ENCODE results near the gene EHF.
"Not testable (repeated sequence)": the region's sequence is repeated elsewhere in the genome, so short reads cannot be mapped to it uniquely, and the experiment has no call there.

EHF gene

DNA sequence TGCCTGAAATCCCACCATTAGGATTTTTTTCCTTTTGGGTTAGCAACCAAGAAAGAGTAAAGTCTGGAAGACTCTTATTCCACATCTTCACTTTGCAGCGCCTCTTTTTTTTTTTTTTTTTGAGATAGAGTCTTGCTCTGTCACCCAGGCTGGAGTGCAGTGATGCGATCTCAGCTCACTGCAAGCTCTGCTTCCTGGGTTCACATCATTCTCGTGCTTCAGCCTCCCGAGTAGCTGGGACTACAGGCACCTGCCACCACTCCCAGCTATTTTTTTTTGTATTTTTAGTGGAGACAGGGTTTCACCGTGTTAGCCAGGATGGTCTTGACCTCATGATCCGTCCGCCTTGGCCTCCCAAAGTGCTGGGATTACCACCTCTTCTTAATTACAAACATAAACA is 31.7 kb upstream of the EHF start:
- not testable (repeated sequence) for H3K36me3 ChIP-seq (ENCODE audit: control insufficient read depth, insufficient read depth, low read length); H3K4me3 ChIP-seq (ENCODE audit: low read length); H3K27me3 ChIP-seq (ENCODE audit: control insufficient read depth, insufficient read depth, low read length); H3K4me1 ChIP-seq (ENCODE audit: control insufficient read depth, insufficient read depth, low read length); H3K9ac ChIP-seq (ENCODE audit: low read length); H3K27ac ChIP-seq (ENCODE audit: low read depth, low read length)

DNA sequence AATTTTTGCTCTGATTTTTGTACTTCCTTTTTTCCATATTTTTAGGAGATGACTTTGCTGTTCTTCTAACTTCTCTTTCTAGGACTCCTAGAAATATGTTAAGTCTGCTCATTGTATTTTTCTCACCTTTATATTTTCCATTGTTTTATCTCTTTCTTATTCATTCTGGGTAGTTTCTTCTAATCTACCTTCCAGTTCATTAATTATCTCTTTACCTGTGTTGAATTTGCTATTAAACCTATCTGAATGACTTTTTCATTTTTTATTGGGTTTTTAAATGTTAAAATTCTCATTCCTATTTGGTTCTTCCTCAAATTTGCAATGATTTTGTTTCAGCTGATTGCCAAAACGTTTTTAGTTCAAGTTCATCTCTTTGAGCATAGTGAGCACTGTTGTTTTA is 27.8 kb upstream of the EHF start:
- no peak overlapping the region for H3K27ac ChIP-seq (ENCODE audit: low read depth, low read length)
- no peak overlapping the region for H3K9ac ChIP-seq (ENCODE audit: low read length)
- no peaks in the 10 kb centered on the region for H3K4me1 ChIP-seq (ENCODE audit: control insufficient read depth, insufficient read depth, low read length)
- H3K36me3 ChIP-seq (ENCODE audit: control insufficient read depth, insufficient read depth, low read length), result no peaks in the 10 kb centered on the region
- no peak overlapping the region for H3K4me3 ChIP-seq (ENCODE audit: low read length)
- no peaks in the 10 kb centered on the region for H3K27me3 ChIP-seq (ENCODE audit: control insufficient read depth, insufficient read depth, low read length)

DNA sequence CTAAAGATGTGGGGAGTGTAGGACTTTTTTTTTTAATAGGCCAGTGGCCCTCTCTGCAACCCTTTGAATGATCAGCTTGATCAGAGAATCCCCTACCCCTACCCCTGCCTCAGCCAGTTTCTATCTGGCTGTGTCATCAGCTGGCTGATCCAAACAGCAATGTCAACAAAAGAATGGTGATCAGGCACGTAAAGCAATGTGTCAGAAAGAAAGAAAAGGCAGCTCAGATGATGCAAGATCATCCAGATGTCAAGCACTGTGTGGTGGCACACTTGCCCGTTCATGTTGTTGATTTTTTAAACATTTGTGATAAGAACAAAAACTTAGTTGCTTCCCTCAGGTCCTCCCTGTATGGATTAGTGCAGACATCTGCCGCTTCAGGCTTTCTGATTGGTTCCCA is 26.3 kb upstream of the EHF start:
- Histone ChIP-seq H3K27ac (ENCODE audit: low read depth, low read length) (no peak overlapping the region), H3K9ac (ENCODE audit: low read length) (no peak overlapping the region), H3K4me3 (ENCODE audit: low read length) (no peak overlapping the region), H3K27me3 (ENCODE audit: control insufficient read depth, insufficient read depth, low read length) (no peaks in the 10 kb centered on the region), H3K36me3 (ENCODE audit: control insufficient read depth, insufficient read depth, low read length) (no peaks in the 10 kb centered on the region), H3K4me1 (ENCODE audit: control insufficient read depth, insufficient read depth, low read length) (no peaks in the 10 kb centered on the region)

DNA sequence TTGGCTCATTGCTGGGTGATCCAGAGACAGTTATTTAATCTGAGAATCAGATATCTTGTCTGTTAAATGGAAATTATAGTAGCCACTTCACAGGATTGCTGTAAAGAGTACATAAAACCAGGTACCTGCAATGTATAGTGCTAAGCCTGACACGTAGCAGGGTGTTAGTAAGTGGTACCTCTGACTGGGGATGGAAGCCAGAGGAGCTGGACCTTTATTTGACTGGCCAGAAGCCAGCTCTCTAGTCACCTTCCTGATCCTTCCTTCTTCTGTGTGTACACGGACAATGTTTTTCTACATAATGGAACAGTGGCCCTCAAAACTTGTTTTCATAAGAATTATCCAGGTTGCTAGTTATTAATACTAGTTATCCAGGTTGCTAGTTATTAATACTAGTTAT is 25.5 kb upstream of the EHF start:
- no peaks in the 10 kb centered on the region for H3K4me1 ChIP-seq (ENCODE audit: control insufficient read depth, insufficient read depth, low read length)
- no peak overlapping the region for H3K9ac ChIP-seq (ENCODE audit: low read length)
- H3K4me3 ChIP-seq (ENCODE audit: low read length), result no peak overlapping the region
- H3K27ac ChIP-seq (ENCODE audit: low read depth, low read length), result no peak overlapping the region
- H3K27me3 ChIP-seq (ENCODE audit: control insufficient read depth, insufficient read depth, low read length), result no peaks in the 10 kb centered on the region
- H3K36me3 ChIP-seq (ENCODE audit: control insufficient read depth, insufficient read depth, low read length), result no peaks in the 10 kb centered on the region

DNA sequence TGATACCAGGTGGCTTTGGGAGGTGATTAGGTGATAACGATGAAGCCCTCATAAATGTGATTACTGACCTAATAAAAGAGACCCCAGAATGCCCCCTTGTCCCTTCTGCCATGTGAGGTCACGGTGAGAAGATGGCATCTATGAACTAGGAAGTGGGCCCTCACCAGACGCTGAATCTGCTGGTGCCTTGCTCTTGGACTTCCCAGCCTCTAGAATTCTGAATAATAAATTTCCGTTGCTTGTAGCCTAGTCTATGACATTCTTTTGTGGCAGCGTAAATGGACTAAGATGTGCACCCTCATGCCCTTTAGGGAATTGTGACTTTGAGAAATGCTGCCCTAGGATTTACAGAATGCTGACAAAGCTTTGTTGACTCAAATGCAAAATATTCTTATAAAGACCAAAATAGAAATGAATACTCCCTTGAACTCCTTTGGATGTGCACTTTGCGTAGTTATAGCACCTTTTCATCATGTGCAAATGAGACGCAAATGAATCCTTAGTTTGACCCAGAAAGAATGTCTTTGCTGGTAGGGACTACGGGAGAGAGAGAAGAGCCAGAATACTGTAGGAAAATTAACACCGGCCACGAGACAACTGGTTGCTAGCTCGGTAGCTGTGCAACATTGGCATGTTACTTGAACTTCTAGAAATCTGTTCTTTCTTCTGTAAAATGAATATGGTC is 24.8 kb upstream of the EHF start:
- no peak overlapping the region for H3K27ac ChIP-seq (ENCODE audit: low read depth, low read length)
- no peaks in the 10 kb centered on the region for H3K27me3 ChIP-seq (ENCODE audit: control insufficient read depth, insufficient read depth, low read length)
- no peaks in the 10 kb centered on the region for H3K36me3 ChIP-seq (ENCODE audit: control insufficient read depth, insufficient read depth, low read length)
- no peak overlapping the region for H3K9ac ChIP-seq (ENCODE audit: low read length)
- no peaks in the 10 kb centered on the region for H3K4me1 ChIP-seq (ENCODE audit: control insufficient read depth, insufficient read depth, low read length)
- no peak overlapping the region for H3K4me3 ChIP-seq (ENCODE audit: low read length)

DNA sequence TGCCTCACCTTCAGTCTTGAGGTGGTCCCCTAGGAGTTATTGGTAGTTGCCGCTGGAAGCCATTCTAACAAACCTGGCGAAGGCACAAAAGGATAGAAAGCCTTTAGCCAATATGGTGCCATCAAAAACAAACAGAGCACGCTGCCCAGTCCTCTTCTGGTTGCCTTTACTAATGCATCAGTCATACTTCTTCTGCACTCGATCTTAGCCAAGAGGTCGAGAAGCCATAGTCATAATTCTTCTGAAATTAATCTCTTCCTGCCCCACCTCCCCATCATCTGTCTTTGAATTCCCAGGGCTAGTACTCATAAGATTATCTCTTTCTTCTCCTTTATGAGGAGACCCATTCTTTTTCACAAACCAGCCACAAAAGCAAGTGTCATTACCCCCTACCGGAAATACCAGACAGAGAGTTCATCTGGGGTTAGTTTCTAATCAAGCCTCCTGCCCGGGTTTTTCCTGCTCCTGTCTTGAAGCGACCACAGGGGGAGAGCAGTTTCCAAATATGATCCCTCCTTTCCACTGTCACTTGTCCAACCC is 21.4 kb upstream of the EHF start:
- no peak overlapping the region for H3K4me3 ChIP-seq (ENCODE audit: low read length)
- H3K27ac ChIP-seq (ENCODE audit: low read depth, low read length), result no peak overlapping the region
- H3K36me3 ChIP-seq (ENCODE audit: control insufficient read depth, insufficient read depth, low read length), result no peaks in the 10 kb centered on the region
- H3K4me1 ChIP-seq (ENCODE audit: control insufficient read depth, insufficient read depth, low read length), result no peaks in the 10 kb centered on the region
- H3K27me3 ChIP-seq (ENCODE audit: control insufficient read depth, insufficient read depth, low read length), result no peaks in the 10 kb centered on the region
- H3K9ac ChIP-seq (ENCODE audit: low read length), result no peak overlapping the region

DNA sequence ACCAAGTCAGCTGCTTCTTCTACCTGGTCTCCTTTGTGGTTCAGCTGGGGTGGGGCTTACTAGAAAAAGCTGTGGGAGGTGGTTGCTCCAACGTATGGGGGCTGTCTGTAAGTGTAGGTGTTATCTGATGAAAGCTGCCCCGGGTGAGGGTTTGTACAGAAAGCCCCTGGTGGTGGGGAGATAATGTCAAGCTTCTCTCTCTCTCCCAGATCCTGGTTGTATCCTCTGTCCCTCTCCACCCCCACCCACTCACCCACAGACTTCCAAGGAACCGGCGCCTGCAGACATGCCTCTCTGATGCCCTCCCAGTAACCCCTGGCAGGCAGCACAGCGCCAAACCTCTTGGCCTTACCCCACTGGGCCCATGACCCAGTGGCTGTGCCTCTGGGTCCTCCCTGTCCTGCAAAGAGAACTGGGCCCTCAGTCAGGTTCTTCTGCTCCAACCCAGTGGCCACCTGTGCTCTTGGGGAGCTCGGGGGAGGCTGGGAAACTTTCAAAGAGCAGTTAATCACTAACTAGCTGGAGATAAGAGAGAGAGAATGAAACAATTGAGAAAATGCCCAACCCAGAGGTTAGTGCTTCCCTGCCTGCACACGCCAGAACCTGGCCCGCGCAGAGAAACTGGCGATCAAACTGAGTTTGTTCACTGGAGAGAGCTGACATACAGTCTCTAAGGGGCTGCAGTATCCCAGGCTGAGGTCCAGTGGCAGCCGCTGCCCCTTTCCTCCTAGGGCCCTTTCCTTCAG is 20.4 kb upstream of the EHF start:
- Histone ChIP-seq H3K4me1 (ENCODE audit: control insufficient read depth, insufficient read depth, low read length) (no peaks in the 10 kb centered on the region), H3K4me3 (ENCODE audit: low read length) (no peak overlapping the region), H3K9ac (ENCODE audit: low read length) (no peak overlapping the region)

DNA sequence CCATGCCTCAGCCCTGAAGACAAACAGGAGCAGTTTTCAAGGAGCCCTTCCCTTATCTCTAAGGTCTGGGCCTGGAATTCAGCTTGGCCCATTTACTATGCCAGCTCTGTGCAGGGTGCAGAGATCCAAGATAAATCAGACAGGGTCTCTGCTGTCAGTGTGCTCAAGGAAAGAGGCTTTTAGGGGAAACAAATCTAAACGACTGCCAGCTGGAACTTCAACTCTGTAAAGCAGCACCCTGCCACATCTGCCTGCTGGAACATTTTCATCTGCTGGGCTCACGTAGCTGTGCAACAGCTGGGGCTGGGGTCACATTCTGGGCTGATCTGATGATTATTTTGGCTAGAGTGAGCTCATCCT is 19.8 kb upstream of the EHF start:
- H3K36me3 ChIP-seq (ENCODE audit: control insufficient read depth, insufficient read depth, low read length), result no peaks in the 10 kb centered on the region
- no peaks in the 10 kb centered on the region for H3K27me3 ChIP-seq (ENCODE audit: control insufficient read depth, insufficient read depth, low read length)
- no peak overlapping the region for H3K27ac ChIP-seq (ENCODE audit: low read depth, low read length)
- no peaks in the 10 kb centered on the region for H3K4me1 ChIP-seq (ENCODE audit: control insufficient read depth, insufficient read depth, low read length)
- H3K9ac ChIP-seq (ENCODE audit: low read length), result no peak overlapping the region
- no peak overlapping the region for H3K4me3 ChIP-seq (ENCODE audit: low read length)

More for the DNA sequence above, 20.4 kb upstream of the EHF start:
- no peaks in the 10 kb centered on the region for H3K27me3 ChIP-seq (ENCODE audit: control insufficient read depth, insufficient read depth, low read length)
- H3K27ac ChIP-seq (ENCODE audit: low read depth, low read length), result no peak overlapping the region
- no peaks in the 10 kb centered on the region for H3K36me3 ChIP-seq (ENCODE audit: control insufficient read depth, insufficient read depth, low read length)

DNA sequence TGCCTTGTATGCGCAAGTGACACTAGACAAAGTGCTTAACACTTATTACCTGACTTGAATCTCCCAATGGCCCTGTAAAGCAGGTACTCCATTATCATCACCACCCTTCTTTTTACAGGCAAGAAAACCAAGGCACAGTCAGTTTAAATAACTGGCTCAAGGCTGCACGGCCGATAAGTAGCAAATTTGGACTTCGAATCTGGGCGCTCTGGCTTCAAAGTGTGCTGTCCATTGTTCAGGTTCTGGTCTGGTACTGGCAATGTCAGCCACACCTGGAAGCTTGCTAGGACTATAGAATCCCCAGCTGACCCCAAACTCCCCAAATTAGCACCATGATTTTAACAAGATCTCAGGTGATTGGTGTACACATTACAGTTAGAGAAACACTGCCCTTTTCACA is 19.3 kb upstream of the EHF start:
- Histone ChIP-seq H3K27me3 (ENCODE audit: control insufficient read depth, insufficient read depth, low read length) (no peaks in the 10 kb centered on the region), H3K27ac (ENCODE audit: low read depth, low read length) (no peak overlapping the region), H3K4me3 (ENCODE audit: low read length) (no peak overlapping the region), H3K9ac (ENCODE audit: low read length) (no peak overlapping the region), H3K36me3 (ENCODE audit: control insufficient read depth, insufficient read depth, low read length) (no peaks in the 10 kb centered on the region), H3K4me1 (ENCODE audit: control insufficient read depth, insufficient read depth, low read length) (no peaks in the 10 kb centered on the region)

DNA sequence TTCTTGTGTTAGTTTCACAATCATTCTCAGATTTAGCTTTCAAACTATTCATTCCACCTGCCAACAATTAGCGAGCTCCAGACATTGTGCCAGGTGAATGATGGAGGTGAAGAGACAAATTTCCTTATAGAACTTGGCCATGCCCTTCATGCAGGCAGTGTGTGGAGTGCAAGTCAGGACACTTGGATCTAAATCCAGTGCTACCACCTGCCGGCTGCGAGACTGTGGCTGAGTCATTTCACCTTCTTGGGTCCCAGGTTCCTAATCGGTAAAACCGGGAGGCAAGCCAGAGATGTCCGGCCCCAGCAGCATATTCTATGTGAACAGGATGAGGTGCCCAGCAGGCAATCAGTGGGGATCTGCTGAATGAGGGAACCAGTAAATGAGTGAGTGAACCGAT is 18.6 kb upstream of the EHF start:
- Histone ChIP-seq H3K36me3 (ENCODE audit: control insufficient read depth, insufficient read depth, low read length) (no peaks in the 10 kb centered on the region), H3K9ac (ENCODE audit: low read length) (no peak overlapping the region), H3K27ac (ENCODE audit: low read depth, low read length) (no peak overlapping the region), H3K27me3 (ENCODE audit: control insufficient read depth, insufficient read depth, low read length) (no peaks in the 10 kb centered on the region), H3K4me3 (ENCODE audit: low read length) (no peak overlapping the region), H3K4me1 (ENCODE audit: control insufficient read depth, insufficient read depth, low read length) (no peaks in the 10 kb centered on the region)

DNA sequence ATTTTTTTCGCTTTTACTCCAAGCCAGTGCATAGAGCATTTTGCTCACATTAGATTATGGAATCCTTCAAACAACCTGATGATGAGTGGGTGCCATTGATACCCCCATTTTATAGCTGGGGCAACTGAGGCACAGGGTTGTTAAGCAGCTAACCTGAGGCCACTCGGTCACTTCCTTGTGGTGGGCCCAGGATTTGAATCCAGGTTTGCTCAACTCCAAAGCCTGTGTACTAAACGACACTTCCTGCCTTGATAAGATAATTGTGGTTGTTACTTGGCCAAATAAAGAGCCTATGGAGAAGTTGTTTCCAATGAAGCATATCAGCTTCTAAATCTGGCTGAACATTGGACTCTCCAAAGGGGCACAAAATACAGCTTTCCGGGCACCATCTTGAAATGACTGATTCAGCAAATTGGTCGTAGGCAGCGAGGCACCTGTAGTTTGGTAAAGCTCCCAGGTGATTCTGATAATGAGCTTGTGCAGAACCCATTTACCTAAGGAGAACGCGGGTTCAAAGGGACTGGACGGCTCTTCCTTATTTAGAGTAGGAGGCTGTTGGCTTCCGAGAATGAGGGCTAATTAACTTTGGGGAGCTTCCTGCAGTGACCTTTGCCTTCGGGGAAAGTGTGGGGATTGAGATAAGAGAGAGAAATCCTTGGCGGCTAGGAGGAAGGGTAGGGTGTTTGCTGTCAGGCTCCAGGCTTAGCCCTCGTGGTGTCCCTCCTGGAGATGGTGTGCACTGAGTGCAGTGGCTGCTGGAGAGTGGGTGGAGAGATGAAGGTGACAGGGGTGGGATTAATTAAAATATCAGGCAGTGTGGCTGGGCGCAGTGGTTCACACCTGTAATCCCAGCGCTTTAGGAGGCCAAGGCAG is 17.5 kb upstream of the EHF start:
- no peak overlapping the region for H3K9ac ChIP-seq (ENCODE audit: low read length)
- no peaks in the 10 kb centered on the region for H3K36me3 ChIP-seq (ENCODE audit: control insufficient read depth, insufficient read depth, low read length)
- H3K4me1 ChIP-seq (ENCODE audit: control insufficient read depth, insufficient read depth, low read length), result no peaks in the 10 kb centered on the region
- no peak overlapping the region for H3K27ac ChIP-seq (ENCODE audit: low read depth, low read length)
- H3K27me3 ChIP-seq (ENCODE audit: control insufficient read depth, insufficient read depth, low read length), result no peaks in the 10 kb centered on the region
- H3K4me3 ChIP-seq (ENCODE audit: low read length), result no peak overlapping the region

DNA sequence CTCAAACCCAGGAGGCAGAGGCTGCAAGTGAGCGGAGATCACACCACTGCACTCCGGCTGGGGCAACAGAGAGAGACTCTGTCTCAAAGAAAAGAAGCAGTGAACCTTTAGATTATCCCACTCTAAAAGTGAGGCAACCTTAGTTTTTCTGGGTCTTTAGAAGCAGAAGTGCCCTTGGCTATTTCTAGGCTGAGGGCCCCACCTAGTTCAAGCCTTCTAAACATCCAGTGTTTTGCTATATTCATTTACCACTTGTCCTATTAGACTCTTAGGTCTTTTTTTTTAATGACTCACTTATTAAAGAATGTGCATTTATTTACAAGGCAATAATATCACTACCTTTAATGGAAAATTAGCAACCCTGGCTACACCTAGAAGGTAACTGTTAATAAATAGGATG is 16.7 kb upstream of the EHF start:
- no peaks in the 10 kb centered on the region for H3K4me1 ChIP-seq (ENCODE audit: control insufficient read depth, insufficient read depth, low read length)
- no peak overlapping the region for H3K4me3 ChIP-seq (ENCODE audit: low read length)

More for the DNA sequence above, 16.7 kb upstream of the EHF start:
- Histone ChIP-seq H3K36me3 (ENCODE audit: control insufficient read depth, insufficient read depth, low read length) (no peaks in the 10 kb centered on the region), H3K9ac (ENCODE audit: low read length) (no peak overlapping the region), H3K27ac (ENCODE audit: low read depth, low read length) (no peak overlapping the region), H3K27me3 (ENCODE audit: control insufficient read depth, insufficient read depth, low read length) (no peaks in the 10 kb centered on the region)
